SK-N-SH treated with all-trans-retinoic acid at 6 μM for 48 hours (cell line): ENCODE data around the gene TMTC3.

Experiments
- ATAC-seq: fragments of 200-7000 bp; cut with Tn5 transposase; 3 replicates; pipeline ENCODE4 v1.9.1; 2020; ENCODE audit warnings: mild to moderate bottlenecking, moderate library complexity
- CREB5 ChIP-seq: fragments of 250-450 bp; sonication (Bioruptor Pico); IDR thresholded peaks from 2 replicates; pipeline ENCODE4 v1.5.1; 2020; ENCODE audit warnings: low read depth, mild to moderate bottlenecking, moderate library complexity
- CSDC2 ChIP-seq: fragments of 250-450 bp; sonication (Bioruptor Pico); IDR thresholded peaks from 2 replicates; pipeline ENCODE4 v1.5.0; 2020; ENCODE audit warnings: mild to moderate bottlenecking, moderate library complexity
- CSRNP3 ChIP-seq: fragments of 250-450 bp; sonication (Bioruptor Pico); IDR thresholded peaks from 2 replicates; pipeline ENCODE4 v1.5.1; 2021; ENCODE audit warnings: mild to moderate bottlenecking, moderate library complexity
- ESRRG ChIP-seq: fragments of 250-450 bp; sonication (Bioruptor Pico); IDR thresholded peaks from 2 replicates; pipeline ENCODE4 v1.6.1; 2021; ENCODE audit warnings: mild to moderate bottlenecking
- ISL1 ChIP-seq: fragments of 250-450 bp; sonication (Bioruptor Pico); IDR thresholded peaks from 2 replicates; pipeline ENCODE4 v2.1.2; 2022; ENCODE audit warnings: mild to moderate bottlenecking, moderate library complexity
- OSR1 ChIP-seq: fragments of 250-450 bp; sonication (Bioruptor Pico); IDR thresholded peaks from 2 replicates; pipeline ENCODE4 v1.8.0; 2022; ENCODE audit warnings: moderate library complexity, mild to moderate bottlenecking, inconsistent platforms
- PATZ1 ChIP-seq: fragments of 250-450 bp; sonication (Bioruptor Pico); IDR thresholded peaks from 2 replicates; pipeline ENCODE4 v1.8.0; 2020; ENCODE audit warnings: mild to moderate bottlenecking, moderate library complexity, borderline replicate concordance
- POU6F1 ChIP-seq: fragments of 250-450 bp; sonication (Bioruptor Pico); IDR thresholded peaks from 2 replicates; pipeline ENCODE4 v1.8.0; 2021; ENCODE audit warnings: low read depth, mild to moderate bottlenecking, moderate library complexity, borderline replicate concordance
- PPARA ChIP-seq: fragments of 250-450 bp; sonication (Bioruptor Pico); IDR thresholded peaks from 2 replicates; pipeline ENCODE4 v1.5.0; 2020; ENCODE audit warnings: mild to moderate bottlenecking, borderline replicate concordance
- RARB ChIP-seq: fragments of 250-450 bp; sonication (Bioruptor Pico); IDR thresholded peaks from 2 replicates; pipeline ENCODE4 v1.8.0; 2021; ENCODE audit warnings: mild to moderate bottlenecking, moderate library complexity
- SNAI2 ChIP-seq: fragments of 250-450 bp; sonication (Bioruptor Pico); IDR thresholded peaks from 2 replicates; pipeline ENCODE4 v1.5.0; 2020; ENCODE audit warnings: mild to moderate bottlenecking, moderate library complexity
- TCF4 ChIP-seq: fragments of 250-450 bp; sonication (Bioruptor Pico); IDR thresholded peaks from 2 replicates; pipeline ENCODE4 v1.8.0; 2021; ENCODE audit warnings: mild to moderate bottlenecking, moderate library complexity, borderline replicate concordance
- TOX ChIP-seq: fragments of 250-450 bp; sonication (Bioruptor Pico); IDR thresholded peaks from 2 replicates; pipeline ENCODE4 v1.8.0; 2021; ENCODE audit warnings: mild to moderate bottlenecking, moderate library complexity, borderline replicate concordance
- TSHZ2 ChIP-seq: fragments of 250-450 bp; sonication (Bioruptor Pico); IDR thresholded peaks from 2 replicates; pipeline ENCODE4 v1.5.0; 2020; ENCODE audit warnings: mild to moderate bottlenecking, moderate library complexity
- ZC3H10 ChIP-seq: fragments of 250-450 bp; sonication (Bioruptor Pico); IDR thresholded peaks from 2 replicates; pipeline ENCODE4 v1.5.1; 2021; ENCODE audit warnings: mild to moderate bottlenecking, moderate library complexity
- ZFP3 ChIP-seq: fragments of 250-450 bp; sonication (Bioruptor Pico); IDR thresholded peaks from 2 replicates; pipeline ENCODE4 v1.5.0; 2020; ENCODE audit warnings: mild to moderate bottlenecking, moderate library complexity
- ZFP30 ChIP-seq: fragments of 450-650 bp; formaldehyde crosslinking; IDR thresholded peaks from 2 replicates; pipeline ENCODE4 v1.5.0; 2022; ENCODE audit warnings: mild to moderate bottlenecking, moderate library complexity
- ZNF565 ChIP-seq: fragments of 450-650 bp; formaldehyde crosslinking; conservative IDR thresholded peaks from 2 replicates; pipeline ENCODE4 v1.5.0; 2020; ENCODE audit warnings: low read depth, mild to moderate bottlenecking, moderate library complexity
- ZNF8 ChIP-seq: fragments of 450-650 bp; formaldehyde crosslinking; IDR thresholded peaks from 2 replicates; pipeline ENCODE4 v1.5.0; 2020; ENCODE audit warnings: mild to moderate bottlenecking, moderate library complexity

TMTC3 gene

GRCh38 chr12:88144546-88145468, 2.7 kb downstream of the TMTC3 start:
- no peak for ATAC-seq
- no peak for TF ChIP-seq CSRNP3 (CRISPR knock-in tag)
- no peak for TF ChIP-seq TSHZ2 (CRISPR knock-in tag)
- TF ChIP-seq ZNF565: no peak
- no peak for TF ChIP-seq ZNF8 (CRISPR knock-in tag)
- no peak for TF ChIP-seq PPARA
- no peak for TF ChIP-seq PATZ1
- TF ChIP-seq RARB (CRISPR knock-in tag): no peak
- TF ChIP-seq POU6F1 (CRISPR knock-in tag): no peak
- no peak for TF ChIP-seq ZFP30 (CRISPR knock-in tag)
- no peak for TF ChIP-seq OSR1 (CRISPR knock-in tag)
- TF ChIP-seq ESRRG (CRISPR knock-in tag): no peak
- TF ChIP-seq CSDC2 (CRISPR knock-in tag): no peak
- TF ChIP-seq ZC3H10 (CRISPR knock-in tag): no peak
- TF ChIP-seq ISL1 (CRISPR knock-in tag): no peak
- no peak for TF ChIP-seq ZFP3 (CRISPR knock-in tag)
- TF ChIP-seq TCF4 (CRISPR knock-in tag): no peak
- no peak for TF ChIP-seq TOX (CRISPR knock-in tag)

GRCh38 chr12:88145567-88146505, 3.7 kb downstream of the TMTC3 start:
- ATAC-seq: no peak
- TF ChIP-seq TCF4 (CRISPR knock-in tag) (no peak), ZNF8 (CRISPR knock-in tag) (no peak), ZC3H10 (CRISPR knock-in tag) (no peak), TSHZ2 (CRISPR knock-in tag) (no peak), TOX (CRISPR knock-in tag) (no peak), ESRRG (CRISPR knock-in tag) (no peak), ZNF565 (no peak), CREB5 (no peak), SNAI2 (CRISPR knock-in tag) (no peak), ZFP3 (CRISPR knock-in tag) (no peak)
